ENCODE data around the gene TSR3. TPM values are rescaled to one million over a fixed set of nuclear protein-coding genes. Genes with fewer than 3 reads are reported as not detected.

The TSR3 gene
- total RNA-seq, 1 experiment from 2014 or later = 52.7 TPM

DNA sequence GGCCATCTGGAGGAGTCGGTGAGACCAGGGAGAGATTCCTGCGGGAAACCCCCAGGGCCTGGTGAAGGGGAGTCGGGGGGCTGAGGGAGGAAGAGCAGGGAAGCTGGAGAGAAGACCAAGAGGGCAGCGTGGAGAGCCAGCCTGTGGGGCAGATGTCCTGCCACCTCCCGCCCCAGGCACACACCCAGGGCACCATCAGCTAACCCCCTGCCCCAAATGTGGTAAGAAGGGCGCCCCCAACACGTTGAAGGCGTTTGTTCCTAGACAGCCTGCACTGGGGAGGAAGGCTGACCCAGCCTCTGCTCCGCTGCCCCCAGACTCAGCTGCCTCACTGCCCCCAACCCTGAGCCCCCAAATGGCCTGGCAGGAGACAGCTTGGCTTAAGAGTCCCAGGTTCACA lies 16.9 kb downstream of the TSR3 start:
- Histone ChIP-seq H3K36me3 (ENCODE audit: control insufficient read depth in 1 of 2, insufficient read depth in 2 of 2, low read length in 2 of 2) (no peaks in the 10 kb centered on the region), H3K4me2 (ENCODE audit: low read length) (peak overlapping the region; percentile 87), H2AFZ (ENCODE audit: low read depth, low read length, poor library complexity, severe bottlenecking) (no peak overlapping the region), H3K9me2 (ENCODE audit: insufficient read depth) (no peaks in the 10 kb centered on the region), H3K4me3 (replicated peaks in 1 of 2; ENCODE audit: low read depth in 1 of 2, low read length in 2 of 2) (peak overlapping the region in 1 of 2 experiments; percentile 72; a peak in 1 of 4 replicates), H3K27ac (ENCODE audit: low read depth, low read length) (no peak overlapping the region), H3K9me3 (ENCODE audit: control insufficient read depth in 1 of 2, insufficient read depth in 1 of 2, low read depth in 1 of 2, low read length in 2 of 2) (no peaks in the 10 kb centered on the region; a peak in 1 of 4 replicates), H3K79me2 (ENCODE audit: insufficient read depth, low read length) (no peaks in the 10 kb centered on the region), H3K27me3 (ENCODE audit: insufficient read depth, low read length) (no peaks in the 10 kb centered on the region), H3K9ac (ENCODE audit: low read length) (no peak overlapping the region), H4K20me1 (ENCODE audit: insufficient read depth) (no peaks in the 10 kb centered on the region), H3K4me1 (ENCODE audit: control insufficient read depth in 1 of 2, insufficient read depth in 2 of 2, low read length in 2 of 2) (peaks cover 17 to 34% of the 10 kb centered on the region in 2 experiments; a peak in 3 of 4 replicates)
- ChIA-PET RAD21 (ENCODE audit: low non-redundant PET in 1 of 2, low total read pairs in 2 of 2, uncharacterized antibody in 2 of 2, unreplicated experiment in 2 of 2) (no interaction called here), POLR2A (interaction anchor here (0.5 to 0.6 kb wide), 2 partner anchors 79 to 615 kb away, joined by 3 to 4 read pairs; no protein-coding TSS in a partner anchor), CTCF (no interaction called here)
- TSS peak; percentile 44 for BruUV-seq (replicated peaks)
- no peak for DNase-seq (ENCODE audit: low read depth, low spot score)
- TF ChIP-seq JUND (IDR thresholded peaks at IDR 0.05) (no peak), SIN3A (IDR thresholded peaks at IDR 0.05; ENCODE audit: low read depth) (no peak)
- TF ChIP-seq, protein P1, sequence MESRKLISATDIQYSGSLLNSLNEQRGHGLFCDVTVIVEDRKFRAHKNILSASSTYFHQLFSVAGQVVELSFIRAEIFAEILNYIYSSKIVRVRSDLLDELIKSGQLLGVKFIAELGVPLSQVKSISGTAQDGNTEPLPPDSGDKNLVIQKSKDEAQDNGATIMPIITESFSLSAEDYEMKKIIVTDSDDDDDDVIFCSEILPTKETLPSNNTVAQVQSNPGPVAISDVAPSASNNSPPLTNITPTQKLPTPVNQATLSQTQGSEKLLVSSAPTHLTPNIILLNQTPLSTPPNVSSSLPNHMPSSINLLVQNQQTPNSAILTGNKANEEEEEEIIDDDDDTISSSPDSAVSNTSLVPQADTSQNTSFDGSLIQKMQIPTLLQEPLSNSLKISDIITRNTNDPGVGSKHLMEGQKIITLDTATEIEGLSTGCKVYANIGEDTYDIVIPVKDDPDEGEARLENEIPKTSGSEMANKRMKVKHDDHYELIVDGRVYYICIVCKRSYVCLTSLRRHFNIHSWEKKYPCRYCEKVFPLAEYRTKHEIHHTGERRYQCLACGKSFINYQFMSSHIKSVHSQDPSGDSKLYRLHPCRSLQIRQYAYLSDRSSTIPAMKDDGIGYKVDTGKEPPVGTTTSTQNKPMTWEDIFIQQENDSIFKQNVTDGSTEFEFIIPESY (IDR thresholded peaks at IDR 0.05; ENCODE audit: extremely low read depth, insufficient replicate concordance, low read length) = no peak
- intact Hi-C loops (cut with micrococcal nuclease) = no loop called here
- no peak for ATAC-seq

DNA sequence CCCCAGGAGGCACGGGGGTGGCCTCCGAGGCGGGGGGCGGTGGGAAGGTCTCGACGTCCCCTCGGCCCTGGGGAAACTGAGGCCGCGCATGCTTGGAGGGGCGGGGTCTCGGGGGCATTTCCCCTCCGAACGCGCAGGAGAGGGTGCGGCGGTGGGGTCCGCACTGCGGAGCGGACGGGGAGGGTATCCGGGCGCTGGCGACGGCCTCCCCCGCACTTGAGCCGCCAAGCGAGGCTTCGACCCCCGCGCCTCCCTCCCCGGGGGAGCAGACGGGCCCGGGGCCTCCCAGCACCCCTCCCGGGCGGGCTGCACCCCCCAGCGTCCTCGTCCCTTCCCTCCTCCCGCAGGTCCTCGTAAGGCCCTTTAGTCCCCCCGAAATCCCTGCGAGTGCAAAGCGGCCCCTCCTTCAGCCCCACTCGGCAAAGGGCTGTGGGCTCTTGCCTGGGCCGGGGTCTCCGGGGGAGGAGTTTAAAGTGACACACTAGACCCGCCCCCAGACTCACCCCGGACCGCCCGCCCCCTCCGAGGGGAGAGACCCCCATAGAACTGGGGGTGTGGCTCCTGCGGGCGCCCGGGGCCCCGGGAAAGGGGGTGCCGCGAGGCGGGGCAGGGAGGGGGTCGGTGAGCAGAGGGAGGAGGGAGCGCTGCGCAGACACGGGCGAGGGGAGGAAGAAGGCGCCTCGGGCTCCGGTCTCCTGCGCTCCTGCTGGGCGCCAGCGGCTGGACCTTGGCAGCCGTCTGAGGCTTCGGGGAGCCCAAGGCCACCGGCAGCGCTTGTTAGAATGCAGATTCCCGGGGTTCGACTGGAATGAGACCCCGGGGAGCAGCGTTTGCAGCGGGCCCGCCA lies 17.6 kb downstream of the TSR3 start:
- no peak for DNase-seq (ENCODE audit: low read depth, low spot score)
- Histone ChIP-seq H3K4me3 (replicated peaks in 1 of 2; ENCODE audit: low read depth in 1 of 2, low read length in 2 of 2) (peak overlapping the region; percentile 52 to 72), H3K79me2 (ENCODE audit: insufficient read depth, low read length) (no peaks in the 10 kb centered on the region), H2AFZ (ENCODE audit: low read depth, low read length, poor library complexity, severe bottlenecking) (no peak overlapping the region), H3K4me1 (ENCODE audit: control insufficient read depth in 1 of 2, insufficient read depth in 2 of 2, low read length in 2 of 2) (peaks cover 17 to 34% of the 10 kb centered on the region in 2 experiments; a peak in 3 of 4 replicates), H3K9me3 (ENCODE audit: control insufficient read depth in 1 of 2, insufficient read depth in 1 of 2, low read depth in 1 of 2, low read length in 2 of 2) (no peaks in the 10 kb centered on the region; a peak in 1 of 4 replicates), H4K20me1 (ENCODE audit: insufficient read depth) (no peaks in the 10 kb centered on the region), H3K36me3 (ENCODE audit: control insufficient read depth in 1 of 2, insufficient read depth in 2 of 2, low read length in 2 of 2) (no peaks in the 10 kb centered on the region), H3K27me3 (ENCODE audit: insufficient read depth, low read length) (no peaks in the 10 kb centered on the region), H3K9ac (ENCODE audit: low read length) (peak overlapping the region; percentile 67), H3K4me2 (ENCODE audit: low read length) (peak overlapping the region; percentile 87), H3K9me2 (ENCODE audit: insufficient read depth) (no peaks in the 10 kb centered on the region), H3K27ac (ENCODE audit: low read depth, low read length) (peak overlapping the region; percentile 67; the same call in 1 of the 2 replicates)
- intact Hi-C loops (cut with micrococcal nuclease) = no loop called here
- ChIA-PET POLR2A (interaction anchor here (0.5 to 1.0 kb wide), 3 partner anchors 9 to 614 kb away, joined by 3 to 10 read pairs (median 4); no protein-coding TSS in a partner anchor), RAD21 (ENCODE audit: low non-redundant PET in 1 of 2, low total read pairs in 2 of 2, uncharacterized antibody in 2 of 2, unreplicated experiment in 2 of 2) (no interaction called here), CTCF (no interaction called here)
- BruUV-seq (replicated peaks) = no TSS peak
- ATAC-seq = no peak
- no peak for TF ChIP-seq ELF1 (IDR thresholded peaks at IDR 0.05; ENCODE audit: borderline replicate concordance, low read depth)
- TF ChIP-seq, protein P1 (IDR thresholded peaks at IDR 0.05; ENCODE audit: extremely low read depth, insufficient replicate concordance, low read length) = no peak
- no peak for TF ChIP-seq ZFX (IDR thresholded peaks at IDR 0.05)
- TF ChIP-seq TCF7L2 (IDR thresholded peaks at IDR 0.05; ENCODE audit: borderline replicate concordance, extremely low read depth, insufficient read depth, insufficient read length) = no peak
- no peak for TF ChIP-seq SRF (IDR thresholded peaks at IDR 0.05; ENCODE audit: low read depth)
- no peak for TF ChIP-seq YY1 (IDR thresholded peaks at IDR 0.05; ENCODE audit: extremely low read depth, insufficient replicate concordance, low read depth, low read length)
- no peak for TF ChIP-seq POLR2A (IDR thresholded peaks at IDR 0.05; ENCODE audit: borderline replicate concordance, extremely low read depth, insufficient read depth, insufficient read length)
- no peak for TF ChIP-seq ZNF274 (IDR thresholded peaks at IDR 0.05; ENCODE audit: low read depth, low read length)
- TF ChIP-seq, protein P2, sequence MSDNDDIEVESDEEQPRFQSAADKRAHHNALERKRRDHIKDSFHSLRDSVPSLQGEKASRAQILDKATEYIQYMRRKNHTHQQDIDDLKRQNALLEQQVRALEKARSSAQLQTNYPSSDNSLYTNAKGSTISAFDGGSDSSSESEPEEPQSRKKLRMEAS (IDR thresholded peaks at IDR 0.05) = no peak
- TF ChIP-seq POLR2AphosphoS5 (IDR thresholded peaks at IDR 0.05; ENCODE audit: low read depth, low read length) = no peak
- no peak for TF ChIP-seq RAD21 (IDR thresholded peaks at IDR 0.05; ENCODE audit: low read depth)
- no peak for TF ChIP-seq CBX3 (IDR thresholded peaks at IDR 0.05; ENCODE audit: low read depth)
- no peak for TF ChIP-seq EZH2phosphoT487 (IDR thresholded peaks at IDR 0.05; ENCODE audit: borderline replicate concordance)
